Measurements from ENCODE around the gene TTLL5.
"Not testable (repeated sequence)": the region's sequence is repeated elsewhere in the genome, so short reads cannot be mapped to it uniquely, and the experiment has no call there.

The TTLL5 gene

GRCh38 chr14:75649337-75649736 lies 11.7 kb upstream of the TTLL5 start:
- DNase-seq = no peak

GRCh38 chr14:75649773-75650172 lies 11.3 kb upstream of the TTLL5 start:
- no peak for DNase-seq

- no peak for DNase-seq
Observed at GRCh38 chr14:75650253-75651058, 10.6 kb upstream of the TTLL5 start.

GRCh38 chr14:75653563-75653962 lies 7.5 kb upstream of the TTLL5 start:
- no peak for DNase-seq

GRCh38 chr14:75654127-75654732 lies 6.8 kb upstream of the TTLL5 start:
- peak; percentile 74 to 81 for DNase-seq

GRCh38 chr14:75655235-75655634 lies 5.8 kb upstream of the TTLL5 start:
- no peak for DNase-seq

GRCh38 chr14:75657331-75657730 lies 3.7 kb upstream of the TTLL5 start:
- no peak for DNase-seq

- DNase-seq = no peak
Observed at GRCh38 chr14:75658957-75659356, 2.1 kb upstream of the TTLL5 start.

GRCh38 chr14:75660238-75660629 lies 812 bp upstream of the TTLL5 start:
- no peak for DNase-seq

- DNase-seq = no peak
Observed at GRCh38 chr14:75661499-75661814, 411 bp downstream of the TTLL5 start.

- no peak for DNase-seq
Observed at GRCh38 chr14:75662966-75663365, 1.9 kb downstream of the TTLL5 start.

- DNase-seq = no peak
Observed at GRCh38 chr14:75667099-75667765, 6.2 kb downstream of the TTLL5 start.

- no peak for DNase-seq
Observed at GRCh38 chr14:75672605-75673192, 11.7 kb downstream of the TTLL5 start.

- no peak for DNase-seq
Observed at GRCh38 chr14:75673345-75674035, 12.4 kb downstream of the TTLL5 start.

- no peak for DNase-seq
Observed at GRCh38 chr14:75675265-75675960, 14.4 kb downstream of the TTLL5 start.

- no peak for DNase-seq
Observed at GRCh38 chr14:75685910-75686309, 24.9 kb downstream of the TTLL5 start.

GRCh38 chr14:75689012-75689411 lies 28.0 kb downstream of the TTLL5 start:
- no peak for DNase-seq

GRCh38 chr14:75690010-75690409 lies 29.0 kb downstream of the TTLL5 start:
- DNase-seq = no peak

GRCh38 chr14:75695025-75695424 lies 34.0 kb downstream of the TTLL5 start:
- DNase-seq = not testable (repeated sequence)

- no peak for DNase-seq
Observed at GRCh38 chr14:75697386-75697785, 36.3 kb downstream of the TTLL5 start.

GRCh38 chr14:75697918-75698317 lies 36.9 kb downstream of the TTLL5 start:
- no peak for DNase-seq

- DNase-seq = no peak
Observed at GRCh38 chr14:75699331-75699730, 38.3 kb downstream of the TTLL5 start.

GRCh38 chr14:75700295-75700694 lies 39.2 kb downstream of the TTLL5 start:
- DNase-seq = no peak

Data from stimulated activated CD4-positive, alpha-beta T cell treated with anti-CD3 and anti-CD28 coated beads, Interleukin-4, amount 100 ng/mL, for 4 hours (primary cell).